Measurements from ENCODE around the gene C14orf39. TPM values are rescaled to one million over a fixed set of nuclear protein-coding genes. Genes with fewer than 3 reads are reported as not detected.

Gene C14orf39
- total RNA-seq, 1 experiment from 2014 or later: 0.47 TPM

DNA sequence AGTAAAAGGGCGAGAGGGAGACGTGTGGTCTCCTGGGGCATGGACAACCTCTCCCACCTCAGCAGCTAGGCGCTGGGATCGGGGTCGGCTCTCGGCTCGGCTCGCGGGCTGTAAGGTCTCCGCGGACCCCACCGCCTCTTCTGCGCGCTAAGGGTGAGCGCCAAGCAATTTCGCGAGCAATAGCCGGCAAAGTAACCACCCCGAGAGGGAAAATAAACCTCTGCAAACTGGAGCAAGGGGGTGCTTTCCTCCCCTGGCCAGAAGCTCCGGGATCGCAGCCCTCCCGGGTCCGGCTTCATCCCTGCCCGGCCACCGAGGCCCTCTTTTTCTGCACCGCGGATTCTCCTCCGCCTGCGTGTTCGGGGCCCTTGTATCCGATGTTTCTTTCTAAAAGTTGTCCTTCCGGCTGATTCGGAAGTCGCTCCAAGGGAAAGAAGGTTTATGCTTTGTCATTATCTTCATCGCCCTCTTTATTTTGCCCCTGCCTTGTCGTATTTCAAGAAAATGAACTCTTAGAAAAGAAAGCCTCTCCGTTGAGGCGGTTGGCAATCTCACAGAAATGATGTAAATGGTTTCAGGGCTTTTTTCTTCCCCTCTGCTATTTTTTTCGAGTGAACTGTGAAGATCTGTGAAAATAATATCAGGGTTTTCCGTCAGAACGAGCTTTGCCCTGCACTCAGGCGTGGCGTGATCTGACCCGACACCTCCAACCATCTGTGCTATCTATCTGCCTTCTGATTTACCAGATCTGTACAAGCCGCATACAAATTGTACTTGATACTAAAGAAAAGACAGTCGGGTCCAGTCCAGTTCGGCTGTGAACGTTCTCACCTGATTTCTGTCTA lies 21.3 kb upstream of the C14orf39 start:
- Histone ChIP-seq H3K4me3 (ENCODE audit: low read length) (no peak overlapping the region), H3K79me2 (ENCODE audit: low read length) (no peaks in the 10 kb centered on the region), H3K9ac (ENCODE audit: low read length) (no peak overlapping the region), H4K20me1 (ENCODE audit: low read length) (no peaks in the 10 kb centered on the region), H2AFZ (ENCODE audit: low read length) (no peak overlapping the region), H3K27me3 (ENCODE audit: low read length) (peaks cover 60% of the 10 kb centered on the region), H3K27ac (ENCODE audit: low read length) (no peak overlapping the region), H3K36me3 (ENCODE audit: low read depth, low read length) (no peaks in the 10 kb centered on the region), H3K4me2 (ENCODE audit: low read length) (no peak overlapping the region), H3K9me2 (replicated peaks; ENCODE audit: low read length) (no peaks in the 10 kb centered on the region), H3K9me3 (ENCODE audit: low read length) (no peaks in the 10 kb centered on the region), H3F3A (ENCODE audit: low read length, unreplicated experiment) (no peaks in the 10 kb centered on the region), H3K4me1 (ENCODE audit: insufficient read depth, low read length) (no peaks in the 10 kb centered on the region)
- ChIA-PET CTCF (no interaction called here), POLR2A (ENCODE audit: unreplicated experiment) (interaction anchor here (0.6 kb wide), 1 partner anchor 15 kb away, joined by 3 read pairs; no protein-coding TSS in a partner anchor)
- ATAC-seq (no peak), DNase-seq (no peak)
- no peak for TF ChIP-seq EZH2 (IDR thresholded peaks at IDR 0.05; ENCODE audit: low read length, unreplicated experiment)
- intact Hi-C loops (cut with micrococcal nuclease): no loop called here
- BruUV-seq (replicated peaks): no TSS peak

DNA sequence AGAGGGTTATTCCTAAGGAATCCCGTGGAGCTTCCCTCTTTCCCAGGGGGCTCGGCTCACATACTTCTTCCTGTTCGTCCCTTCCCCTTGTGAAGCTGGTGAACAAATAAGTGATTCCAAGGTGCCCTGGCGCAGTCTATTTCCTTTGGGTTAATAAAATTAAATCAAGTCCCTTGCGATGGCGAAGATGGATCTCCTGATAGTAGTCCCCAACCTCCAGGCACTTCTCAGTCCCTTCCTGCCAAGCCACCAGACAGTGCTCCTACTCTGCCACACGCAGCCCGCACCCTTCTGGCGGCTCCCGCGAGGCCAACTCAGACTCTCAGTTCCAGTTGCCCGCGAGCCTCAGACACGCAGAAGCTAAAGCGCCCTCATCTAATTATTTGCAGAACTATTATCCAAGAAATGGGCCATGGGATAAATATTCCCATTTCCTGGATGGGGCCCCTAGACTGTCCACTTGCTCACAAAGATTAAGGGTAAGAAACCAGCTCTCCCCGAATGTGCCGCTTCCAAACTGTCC lies 20.7 kb upstream of the C14orf39 start:
- Histone ChIP-seq H3F3A (ENCODE audit: low read length, unreplicated experiment) (no peaks in the 10 kb centered on the region), H3K79me2 (ENCODE audit: low read length) (no peaks in the 10 kb centered on the region), H3K4me1 (ENCODE audit: insufficient read depth, low read length) (no peaks in the 10 kb centered on the region), H3K9me3 (ENCODE audit: low read length) (no peaks in the 10 kb centered on the region), H3K36me3 (ENCODE audit: low read depth, low read length) (no peaks in the 10 kb centered on the region), H3K27ac (ENCODE audit: low read length) (no peak overlapping the region), H3K27me3 (ENCODE audit: low read length) (peaks cover 60% of the 10 kb centered on the region), H3K9ac (ENCODE audit: low read length) (no peak overlapping the region), H3K9me2 (replicated peaks; ENCODE audit: low read length) (no peaks in the 10 kb centered on the region), H4K20me1 (ENCODE audit: low read length) (no peaks in the 10 kb centered on the region), H3K4me2 (ENCODE audit: low read length) (no peak overlapping the region), H2AFZ (ENCODE audit: low read length) (no peak overlapping the region), H3K4me3 (ENCODE audit: low read length) (no peak overlapping the region)
- DNase-seq (no peak), ATAC-seq (no peak)
- no peak for TF ChIP-seq EZH2 (IDR thresholded peaks at IDR 0.05; ENCODE audit: low read length, unreplicated experiment)
- TF ChIP-seq EZH2phosphoT487 (IDR thresholded peaks at IDR 0.05; ENCODE audit: borderline replicate concordance, low read length): no peak
- TF ChIP-seq, protein P1, sequence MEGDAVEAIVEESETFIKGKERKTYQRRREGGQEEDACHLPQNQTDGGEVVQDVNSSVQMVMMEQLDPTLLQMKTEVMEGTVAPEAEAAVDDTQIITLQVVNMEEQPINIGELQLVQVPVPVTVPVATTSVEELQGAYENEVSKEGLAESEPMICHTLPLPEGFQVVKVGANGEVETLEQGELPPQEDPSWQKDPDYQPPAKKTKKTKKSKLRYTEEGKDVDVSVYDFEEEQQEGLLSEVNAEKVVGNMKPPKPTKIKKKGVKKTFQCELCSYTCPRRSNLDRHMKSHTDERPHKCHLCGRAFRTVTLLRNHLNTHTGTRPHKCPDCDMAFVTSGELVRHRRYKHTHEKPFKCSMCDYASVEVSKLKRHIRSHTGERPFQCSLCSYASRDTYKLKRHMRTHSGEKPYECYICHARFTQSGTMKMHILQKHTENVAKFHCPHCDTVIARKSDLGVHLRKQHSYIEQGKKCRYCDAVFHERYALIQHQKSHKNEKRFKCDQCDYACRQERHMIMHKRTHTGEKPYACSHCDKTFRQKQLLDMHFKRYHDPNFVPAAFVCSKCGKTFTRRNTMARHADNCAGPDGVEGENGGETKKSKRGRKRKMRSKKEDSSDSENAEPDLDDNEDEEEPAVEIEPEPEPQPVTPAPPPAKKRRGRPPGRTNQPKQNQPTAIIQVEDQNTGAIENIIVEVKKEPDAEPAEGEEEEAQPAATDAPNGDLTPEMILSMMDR (conservative IDR thresholded peaks at IDR 0.05; ENCODE audit: low read depth, low read length): no peak
- no TSS peak for BruUV-seq (replicated peaks)
- POLR2A ChIA-PET (ENCODE audit: unreplicated experiment): interaction anchor here (0.6 kb wide), 1 partner anchor 29 kb away, joined by 4 read pairs; no protein-coding TSS in a partner anchor
- CTCF ChIA-PET: no interaction called here
- intact Hi-C loops (cut with micrococcal nuclease): no loop called here

DNA sequence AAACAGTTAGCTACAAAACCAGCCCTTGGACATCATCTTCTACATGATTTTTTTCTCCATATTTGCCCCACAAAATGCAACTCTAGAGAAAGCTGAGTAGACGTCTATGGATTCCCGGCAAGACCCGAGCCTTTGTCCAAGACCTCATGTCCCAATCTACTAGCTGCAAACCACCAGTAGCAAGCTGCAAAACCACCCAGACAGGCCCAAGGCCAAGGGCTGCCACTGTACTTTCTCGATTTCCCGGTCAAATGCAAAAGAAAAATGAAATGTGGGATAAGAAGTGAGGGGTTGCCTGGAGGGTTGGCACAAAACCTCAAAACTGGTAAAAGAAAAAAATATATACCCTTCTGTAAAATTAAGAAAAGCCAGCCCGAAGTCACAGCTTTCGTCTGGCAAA lies 20.1 kb upstream of the C14orf39 start:
- Histone ChIP-seq H3K4me1 (ENCODE audit: insufficient read depth, low read length) (no peaks in the 10 kb centered on the region), H3K9me3 (ENCODE audit: low read length) (no peaks in the 10 kb centered on the region), H3K27ac (ENCODE audit: low read length) (no peak overlapping the region), H3K79me2 (ENCODE audit: low read length) (no peaks in the 10 kb centered on the region), H3F3A (ENCODE audit: low read length, unreplicated experiment) (no peaks in the 10 kb centered on the region), H2AFZ (ENCODE audit: low read length) (no peak overlapping the region), H3K4me3 (ENCODE audit: low read length) (no peak overlapping the region), H3K4me2 (ENCODE audit: low read length) (no peak overlapping the region), H3K36me3 (ENCODE audit: low read depth, low read length) (no peaks in the 10 kb centered on the region), H3K9ac (ENCODE audit: low read length) (no peak overlapping the region), H3K27me3 (ENCODE audit: low read length) (peaks cover 60% of the 10 kb centered on the region), H3K9me2 (replicated peaks; ENCODE audit: low read length) (no peaks in the 10 kb centered on the region), H4K20me1 (ENCODE audit: low read length) (no peaks in the 10 kb centered on the region)
- intact Hi-C loops (cut with micrococcal nuclease): no loop called here
- ATAC-seq: no peak
- TF ChIP-seq, protein P1 (conservative IDR thresholded peaks at IDR 0.05; ENCODE audit: low read depth, low read length): no peak
- TF ChIP-seq EZH2phosphoT487 (IDR thresholded peaks at IDR 0.05; ENCODE audit: borderline replicate concordance, low read length) (no peak), EZH2 (IDR thresholded peaks at IDR 0.05; ENCODE audit: low read length, unreplicated experiment) (no peak)
- CTCF ChIA-PET: no interaction called here
- POLR2A ChIA-PET (ENCODE audit: unreplicated experiment): interaction anchor here (0.6 kb wide), 1 partner anchor 29 kb away, joined by 4 read pairs; no protein-coding TSS in a partner anchor
- no peak for DNase-seq
- no TSS peak for BruUV-seq (replicated peaks)

Data from PC-3 (cell line).